ENCODE results near the gene IBSP.

Gene IBSP

GRCh38 chr4:87781569-87781968 lies 17.8 kb upstream of the IBSP start:
- H3K27me3 ChIP-seq (ENCODE audit: insufficient read depth, low read length, poor library complexity, severe bottlenecking) = no peaks in the 10 kb centered on the region
- no peaks in the 10 kb centered on the region for H3K36me3 ChIP-seq (ENCODE audit: insufficient read depth, low read length)
- no peaks in the 10 kb centered on the region for H3F3A ChIP-seq (ENCODE audit: low read depth)
- no peaks in the 10 kb centered on the region; the same call in 1 of the 2 replicates for H3K9me2 ChIP-seq (replicated peaks; ENCODE audit: low read depth, low read length)
- no peaks in the 10 kb centered on the region for H3K9me3 ChIP-seq (ENCODE audit: insufficient read depth, low read depth, low read length)
- H2AFZ ChIP-seq (ENCODE audit: low read length) = no peak overlapping the region
- H3K9ac ChIP-seq (ENCODE audit: low read depth, low read length, poor library complexity, severe bottlenecking) = no peak overlapping the region
- no peak overlapping the region for H3K4me3 ChIP-seq (ENCODE audit: low read length, poor library complexity, severe bottlenecking)
- TF ChIP-seq CTCF (conservative IDR thresholded peaks at IDR 0.05; ENCODE audit: low read length) (no peak), EZH2phosphoT487 (IDR thresholded peaks at IDR 0.05; ENCODE audit: borderline replicate concordance) (no peak)
- H3K4me1 ChIP-seq (ENCODE audit: insufficient read depth, low read length, poor library complexity, severe bottlenecking) = no peaks in the 10 kb centered on the region
- H3K79me2 ChIP-seq (ENCODE audit: insufficient read depth, low read length) = no peaks in the 10 kb centered on the region
- no peak overlapping the region for H3K4me2 ChIP-seq (ENCODE audit: low read depth, low read length, poor library complexity, severe bottlenecking)
- no peaks in the 10 kb centered on the region for H4K20me1 ChIP-seq (ENCODE audit: insufficient read depth, low read length, poor library complexity, severe bottlenecking)

GRCh38 chr4:87783781-87784180 lies 15.6 kb upstream of the IBSP start:
- Histone ChIP-seq H3K4me1 (ENCODE audit: insufficient read depth, low read length, poor library complexity, severe bottlenecking) (no peaks in the 10 kb centered on the region), H3F3A (ENCODE audit: low read depth) (no peaks in the 10 kb centered on the region), H3K9me3 (ENCODE audit: insufficient read depth, low read depth, low read length) (no peaks in the 10 kb centered on the region), H3K79me2 (ENCODE audit: insufficient read depth, low read length) (no peaks in the 10 kb centered on the region), H3K4me2 (ENCODE audit: low read depth, low read length, poor library complexity, severe bottlenecking) (no peak overlapping the region), H4K20me1 (ENCODE audit: insufficient read depth, low read length, poor library complexity, severe bottlenecking) (no peaks in the 10 kb centered on the region), H3K36me3 (ENCODE audit: insufficient read depth, low read length) (no peaks in the 10 kb centered on the region), H3K9me2 (replicated peaks; ENCODE audit: low read depth, low read length) (no peaks in the 10 kb centered on the region; the same call in 1 of the 2 replicates), H2AFZ (ENCODE audit: low read length) (no peak overlapping the region), H3K27me3 (ENCODE audit: insufficient read depth, low read length, poor library complexity, severe bottlenecking) (no peaks in the 10 kb centered on the region), H3K4me3 (ENCODE audit: low read length, poor library complexity, severe bottlenecking) (no peak overlapping the region), H3K9ac (ENCODE audit: low read depth, low read length, poor library complexity, severe bottlenecking) (no peak overlapping the region)
- no peak for TF ChIP-seq CTCF (conservative IDR thresholded peaks at IDR 0.05; ENCODE audit: low read length)
- TF ChIP-seq EZH2phosphoT487 (IDR thresholded peaks at IDR 0.05; ENCODE audit: borderline replicate concordance) = no peak

- Histone ChIP-seq H3K4me1 (ENCODE audit: insufficient read depth, low read length, poor library complexity, severe bottlenecking) (no peaks in the 10 kb centered on the region), H4K20me1 (ENCODE audit: insufficient read depth, low read length, poor library complexity, severe bottlenecking) (no peaks in the 10 kb centered on the region), H3K9me2 (replicated peaks; ENCODE audit: low read depth, low read length) (no peaks in the 10 kb centered on the region; the same call in 1 of the 2 replicates), H3K9ac (ENCODE audit: low read depth, low read length, poor library complexity, severe bottlenecking) (no peak overlapping the region), H3K36me3 (ENCODE audit: insufficient read depth, low read length) (no peaks in the 10 kb centered on the region), H3F3A (ENCODE audit: low read depth) (no peaks in the 10 kb centered on the region), H3K9me3 (ENCODE audit: insufficient read depth, low read depth, low read length) (no peaks in the 10 kb centered on the region), H2AFZ (ENCODE audit: low read length) (no peak overlapping the region), H3K4me3 (ENCODE audit: low read length, poor library complexity, severe bottlenecking) (no peak overlapping the region), H3K27me3 (ENCODE audit: insufficient read depth, low read length, poor library complexity, severe bottlenecking) (no peaks in the 10 kb centered on the region), H3K4me2 (ENCODE audit: low read depth, low read length, poor library complexity, severe bottlenecking) (no peak overlapping the region), H3K79me2 (ENCODE audit: insufficient read depth, low read length) (no peaks in the 10 kb centered on the region)
- TF ChIP-seq EZH2phosphoT487 (IDR thresholded peaks at IDR 0.05; ENCODE audit: borderline replicate concordance) (no peak), CTCF (conservative IDR thresholded peaks at IDR 0.05; ENCODE audit: low read length) (no peak)
Observed at GRCh38 chr4:87785731-87786509, 13.4 kb upstream of the IBSP start.
